Erythroblast (primary cell): ENCODE data around the gene ARHGEF6.

Source experiments
- GATA1 ChIP-seq: IDR thresholded peaks from 2 replicates; pipeline ENCODE4 v1.6.1; 2011; ENCODE audit warnings: low read depth, mild to moderate bottlenecking, control low read depth, low read length, moderate library complexity
- POLR2A ChIP-seq: IDR thresholded peaks from 2 replicates; pipeline ENCODE4 v1.6.1; 2011; ENCODE audit warnings: mild to moderate bottlenecking, low read length

- TF ChIP-seq POLR2A (no peak), GATA1 (no peak)
Measured at GRCh38 chrX:136667446-136668168, 113.1 kb downstream of the ARHGEF6 start.
